GM21717 (cell line): ENCODE data around the gene MRTFB.

Source experiments
- ATAC-seq: cut with Tn5 transposase; IDR thresholded peaks from one replicate; pipeline ENCODE4 v1.9.1; 2021; ENCODE audit warnings: mild to moderate bottlenecking, moderate library complexity; ENCODE audit not compliant: unreplicated experiment

The MRTFB gene

GRCh38 chr16:14278749-14279148, 207.6 kb downstream of the MRTFB start:
- no peak for ATAC-seq

DNA sequence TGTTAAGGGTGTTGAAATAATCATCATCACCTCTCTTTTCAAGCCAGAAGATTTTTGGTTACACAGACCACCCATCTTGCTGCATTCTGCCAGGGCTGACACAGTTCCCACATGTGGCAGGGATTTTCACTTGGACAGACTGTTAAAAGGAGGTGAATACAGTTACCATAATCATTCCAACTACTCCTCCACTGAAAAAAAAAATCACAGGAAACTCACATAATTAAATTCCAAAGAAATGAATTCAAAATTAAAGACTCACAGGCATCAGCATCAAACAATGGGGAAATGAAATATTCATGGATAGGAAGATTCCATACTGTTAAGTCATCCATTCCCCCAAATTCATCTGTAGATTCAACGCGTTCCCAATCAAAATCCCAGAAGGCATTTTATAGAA, 209.4 kb downstream of the MRTFB start:
- no peak for ATAC-seq

- no peak for ATAC-seq
These were observed 212.7 kb downstream of the MRTFB start for GRCh38 chr16:14283786-14284185.

GRCh38 chr16:14284371-14284770, 213.3 kb downstream of the MRTFB start:
- no peak for ATAC-seq

DNA sequence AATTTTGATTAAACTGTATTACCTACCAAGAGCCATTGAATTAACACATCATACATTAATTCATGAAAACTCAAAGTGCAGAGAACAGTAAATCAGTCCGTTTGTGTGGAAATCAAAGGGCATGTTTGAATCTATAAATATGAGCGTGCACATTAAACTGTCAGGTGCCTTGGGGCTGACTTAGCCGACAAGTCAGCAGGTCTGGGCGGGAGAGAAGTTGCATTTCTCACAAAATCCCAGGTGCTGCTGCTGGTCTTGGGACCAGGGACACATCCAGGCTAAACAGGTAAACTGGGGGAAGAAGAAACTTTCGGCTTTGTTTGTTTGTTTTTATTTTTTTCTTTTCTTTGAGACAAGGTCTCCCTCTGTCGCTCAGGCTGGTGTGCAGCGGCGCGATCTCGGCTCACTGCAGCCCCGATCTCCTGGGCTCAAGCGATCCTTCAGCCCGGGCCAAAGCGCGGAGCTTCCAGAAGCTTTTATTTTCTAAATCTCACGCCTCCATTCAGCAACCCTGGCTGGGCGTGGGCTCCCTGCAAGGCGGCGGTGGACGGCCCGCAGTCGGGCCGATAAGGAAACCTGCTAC, 213.9 kb downstream of the MRTFB start:
- peak; percentile 23 for ATAC-seq

GRCh38 chr16:14285513-14286367, 214.6 kb downstream of the MRTFB start:
- peak; percentile 67 for ATAC-seq

DNA sequence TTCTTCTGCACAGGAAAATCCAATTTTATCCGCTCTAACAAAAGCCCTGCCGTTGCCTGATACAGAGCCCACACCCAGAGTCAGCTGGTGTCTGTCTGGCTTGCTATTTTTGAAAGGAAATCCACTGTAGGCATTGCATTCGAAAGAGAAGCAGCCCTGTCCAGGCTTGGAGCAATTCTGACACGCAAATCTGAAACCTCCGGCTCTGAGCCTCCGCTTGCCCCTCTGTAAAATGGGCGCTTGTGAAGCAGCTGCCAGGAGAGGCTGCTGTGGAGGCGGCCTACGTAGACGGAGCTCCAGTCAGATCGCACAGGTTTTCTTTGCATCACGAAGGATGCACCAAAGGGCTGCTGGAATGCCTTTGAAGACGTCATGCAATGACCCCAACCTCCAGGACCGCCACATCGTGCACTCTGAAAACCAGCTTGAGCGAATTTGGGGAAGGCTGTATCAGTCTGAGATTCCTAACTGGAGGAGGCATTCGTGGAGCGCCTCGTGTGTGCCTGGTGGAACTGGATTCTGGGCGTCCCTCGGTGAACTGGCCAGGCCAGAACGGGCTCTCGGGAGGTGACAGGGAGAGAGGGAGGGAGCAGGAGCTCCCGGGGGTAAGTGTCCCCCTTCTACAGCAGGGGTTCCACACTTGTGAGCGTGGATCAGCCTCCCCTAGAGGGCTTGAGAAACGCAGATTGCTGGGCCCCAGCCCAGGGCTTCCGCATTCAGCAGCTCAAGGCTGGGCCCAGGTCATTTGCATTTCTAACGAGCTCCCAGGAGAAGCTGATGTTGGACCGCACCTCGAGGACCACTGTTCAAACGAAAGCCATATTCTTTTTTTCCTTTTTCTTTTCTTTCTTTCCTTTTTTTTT, 215.5 kb downstream of the MRTFB start:
- ATAC-seq: peak; percentile 32

GRCh38 chr16:14289692-14290340, 218.7 kb downstream of the MRTFB start:
- no peak for ATAC-seq

DNA sequence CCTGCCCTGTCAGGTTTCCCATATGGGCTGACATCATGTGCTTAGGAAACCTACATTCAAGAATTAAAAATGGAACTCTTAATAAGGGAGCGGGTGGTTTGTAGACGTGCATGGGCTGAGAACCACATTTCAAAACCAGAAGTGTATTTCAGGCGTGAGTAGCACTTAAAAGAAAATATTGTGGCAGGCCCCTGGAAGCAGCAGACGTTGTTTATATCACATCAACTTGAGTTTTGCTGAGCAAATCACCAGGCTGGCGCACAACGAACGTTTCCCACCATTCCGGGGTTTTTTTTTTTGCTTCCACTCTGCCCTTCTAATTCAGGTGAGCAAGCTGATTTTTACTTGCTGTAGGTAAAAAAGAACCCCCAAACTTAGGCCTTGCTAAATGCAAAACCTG, 220.2 kb downstream of the MRTFB start:
- no peak for ATAC-seq

DNA sequence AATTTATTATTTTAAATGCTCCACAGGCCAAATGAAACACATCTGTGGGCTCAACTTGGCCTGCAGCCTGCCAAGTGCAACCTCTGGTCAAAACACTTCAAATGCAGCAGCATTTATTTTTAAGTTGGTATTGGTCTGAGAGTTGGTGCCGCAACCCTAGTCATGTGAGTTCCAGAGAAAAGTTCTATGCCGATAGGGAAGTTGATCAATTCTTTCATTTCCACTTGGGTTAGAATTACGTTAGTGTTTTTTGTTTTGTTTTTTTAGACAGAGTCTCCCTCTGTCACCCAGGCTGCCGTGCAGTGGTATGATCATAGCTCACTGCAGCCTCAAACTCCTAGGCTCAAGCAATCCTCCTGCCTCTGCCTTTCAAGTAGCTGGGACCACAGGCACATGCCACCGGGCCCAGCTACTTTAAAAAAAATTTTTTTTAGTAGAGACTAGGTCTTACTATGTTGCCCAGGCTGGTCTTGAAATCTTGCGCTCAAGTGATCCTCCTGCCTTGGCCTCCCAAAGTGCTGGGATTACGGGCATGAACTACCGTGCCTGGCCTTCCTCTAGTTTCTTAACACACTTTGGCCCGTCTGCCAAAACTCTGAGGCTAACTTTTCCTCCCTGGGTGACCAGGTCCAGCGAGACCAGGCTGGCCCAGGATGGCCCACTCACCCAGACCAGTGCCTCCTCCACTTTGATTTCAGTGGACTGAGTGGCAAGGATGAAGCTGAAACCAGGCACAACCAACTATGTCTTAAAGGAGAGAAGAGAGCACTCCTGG, 221.1 kb downstream of the MRTFB start:
- no peak for ATAC-seq

DNA sequence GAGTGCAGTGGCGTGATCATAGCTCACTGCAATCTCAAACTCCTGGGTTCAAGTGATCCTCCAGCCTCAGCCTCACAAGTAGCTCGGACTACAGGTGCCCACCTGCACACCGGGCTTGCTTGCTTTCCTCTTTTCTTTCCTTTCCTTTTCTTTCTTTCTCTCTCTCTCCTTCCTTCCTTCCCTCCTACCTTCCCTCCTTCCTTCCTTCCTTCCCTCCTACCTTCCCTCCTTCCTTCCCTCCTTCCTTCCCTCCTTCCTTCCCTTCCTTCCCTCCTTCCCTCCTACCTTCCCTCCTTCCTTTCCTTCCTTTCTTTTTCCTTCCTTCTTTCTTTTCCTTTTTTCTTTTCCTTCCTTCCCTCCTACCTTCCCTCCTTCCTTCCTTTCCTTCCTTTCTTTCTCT, 225.5 kb downstream of the MRTFB start:
- no peak for ATAC-seq

GRCh38 chr16:14298374-14299122, 227.4 kb downstream of the MRTFB start:
- no peak for ATAC-seq

DNA sequence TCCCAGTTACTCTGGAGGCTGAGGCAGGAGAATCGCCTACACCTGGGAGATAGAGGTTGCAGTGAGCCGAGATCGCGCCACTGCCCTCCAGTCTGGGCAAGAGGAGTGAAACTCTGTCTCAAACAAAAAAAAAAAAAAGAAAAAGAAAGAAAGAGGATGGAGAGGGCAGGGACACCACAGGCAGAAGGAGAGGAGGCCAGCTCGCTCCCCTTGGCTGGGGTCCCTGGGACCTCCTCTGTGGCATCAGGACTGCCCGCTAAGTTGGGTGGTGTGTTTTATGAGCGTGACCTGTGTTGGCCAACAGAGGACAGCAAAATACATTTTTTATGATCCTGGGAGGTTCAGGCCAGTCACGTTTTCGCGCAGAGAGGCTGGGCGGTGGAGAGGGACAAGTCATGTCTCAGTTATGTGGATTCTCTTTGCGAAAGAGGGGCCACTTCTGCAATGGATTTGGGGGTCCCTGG, 229.6 kb downstream of the MRTFB start:
- peak; percentile 36 for ATAC-seq

DNA sequence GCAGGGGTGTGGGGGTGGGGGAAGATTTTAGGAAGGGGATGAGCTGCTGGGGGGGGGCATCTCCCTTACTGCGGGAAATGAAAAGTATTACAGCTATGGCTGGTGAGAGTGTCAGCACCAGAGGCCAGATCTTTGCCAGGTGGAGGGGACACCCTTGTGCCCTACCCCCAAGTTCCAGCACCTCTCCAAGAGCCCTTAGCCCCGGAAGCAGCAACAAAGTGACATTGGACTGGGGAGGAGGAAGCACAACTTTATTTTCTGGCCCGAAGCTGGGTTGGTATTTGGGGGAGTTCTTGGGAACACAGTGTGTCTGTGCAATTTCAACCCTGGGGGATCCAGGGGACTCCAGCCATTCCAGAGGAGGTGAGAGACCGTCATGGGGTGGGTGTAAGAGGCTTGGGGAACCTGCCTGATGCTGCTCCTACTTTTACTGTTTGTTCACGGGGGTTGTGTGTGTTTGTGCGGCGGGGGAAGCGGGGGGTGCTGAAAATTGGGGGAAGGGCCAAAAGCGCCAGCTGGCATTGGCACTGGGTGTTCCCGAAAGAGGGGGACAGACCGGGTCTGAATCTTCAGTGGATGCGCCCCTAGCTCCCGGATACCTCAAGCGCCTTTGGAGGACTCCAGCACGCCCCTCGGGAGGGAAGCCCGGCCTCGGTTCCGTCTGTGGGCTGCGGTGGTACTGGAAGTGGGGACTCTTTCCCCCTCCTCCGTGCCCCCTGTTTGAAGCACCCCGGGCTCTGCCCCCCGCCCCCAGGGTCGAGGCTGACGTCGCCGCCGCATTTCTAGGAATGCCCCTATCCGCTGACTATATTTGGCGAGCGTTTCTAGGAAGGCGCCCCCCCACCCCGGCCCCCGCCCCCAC, 230.3 kb downstream of the MRTFB start:
- peak; percentile 2 for ATAC-seq

GRCh38 chr16:14302031-14302398, 230.9 kb downstream of the MRTFB start:
- peak; percentile 44 for ATAC-seq

DNA sequence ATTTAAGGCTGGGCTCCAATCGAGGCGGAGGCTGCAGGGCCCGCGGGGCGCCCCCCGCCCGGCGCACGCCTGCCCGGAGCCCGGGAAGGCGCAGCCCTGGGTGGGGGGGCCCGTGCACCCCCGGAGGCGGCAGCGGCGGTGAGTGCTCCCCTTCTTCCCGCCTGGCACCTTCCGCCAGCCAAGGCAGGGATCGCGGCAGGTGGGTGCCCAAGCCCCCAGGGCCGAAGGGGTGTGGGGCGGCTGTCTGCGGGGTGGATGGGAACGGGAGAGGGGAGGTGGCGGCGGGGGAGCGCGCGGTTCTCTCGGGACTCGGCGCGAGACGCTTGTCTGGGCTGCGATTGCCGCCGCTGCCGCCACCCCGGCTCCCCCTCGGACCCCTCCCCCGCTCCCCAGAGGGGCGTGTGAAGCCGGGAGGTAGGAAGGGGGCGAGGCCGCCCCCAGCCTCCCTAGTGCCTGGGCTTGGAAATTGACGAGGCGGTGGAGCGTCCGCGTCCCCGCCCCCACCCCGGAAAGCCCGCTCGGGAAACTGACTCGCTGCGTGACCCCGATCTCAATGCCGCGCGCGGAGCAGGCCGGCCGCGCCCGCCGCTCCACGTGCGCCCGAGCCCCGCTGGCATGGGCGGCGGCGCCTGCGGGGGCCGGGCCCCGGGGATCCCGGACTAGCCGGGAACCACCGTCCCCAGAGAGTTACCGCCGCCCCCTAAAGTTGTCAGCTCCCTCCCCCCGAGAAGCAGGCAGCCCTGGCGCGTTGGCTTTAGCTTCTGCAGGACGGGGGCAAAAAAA, 231.5 kb downstream of the MRTFB start:
- ATAC-seq: peak; percentile 27

DNA sequence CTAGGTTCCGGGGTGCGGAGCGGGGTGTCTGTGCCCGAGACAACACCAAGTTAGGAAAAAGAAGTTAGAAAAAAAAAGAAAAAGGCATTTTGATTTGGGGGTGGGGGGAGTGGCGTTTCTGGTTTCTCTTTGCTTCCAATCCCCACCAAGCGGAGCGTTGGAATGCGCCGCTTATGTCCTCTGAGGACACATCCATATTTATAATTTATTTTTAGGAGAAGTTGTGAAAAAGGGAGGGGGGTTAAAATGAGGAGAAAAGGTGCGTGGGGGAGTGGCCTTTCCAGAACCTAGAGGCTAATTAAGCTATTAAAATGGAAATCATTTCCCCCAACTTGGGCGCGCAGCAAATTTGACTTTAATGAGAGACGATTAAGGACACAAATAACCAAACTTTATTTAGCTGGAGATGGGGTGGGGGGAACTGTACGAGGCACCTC, 232.1 kb downstream of the MRTFB start:
- no peak for ATAC-seq
